Measurements from ENCODE around the gene PRKCB.

PRKCB gene

DNA sequence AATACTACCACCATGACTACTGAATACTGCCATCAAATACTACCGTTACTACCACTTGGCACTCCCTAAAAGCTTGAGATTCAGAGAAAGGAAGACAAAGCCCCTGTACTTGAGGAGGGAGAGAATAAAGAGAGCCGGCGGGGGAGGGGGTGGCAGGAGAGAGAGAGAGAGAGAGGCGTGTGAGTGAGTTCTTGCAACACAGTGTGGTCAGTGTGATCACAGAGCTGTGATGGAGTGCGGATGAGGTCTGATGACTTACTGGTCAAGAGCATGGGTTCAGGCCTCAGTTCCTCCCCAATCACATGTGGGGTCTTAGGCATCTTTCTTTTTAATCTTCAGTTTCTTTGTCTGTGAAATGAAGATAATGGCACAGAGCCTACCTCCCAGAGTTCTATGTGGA lies 19.2 kb downstream of the PRKCB start:
- TF ChIP-seq, protein P1, sequence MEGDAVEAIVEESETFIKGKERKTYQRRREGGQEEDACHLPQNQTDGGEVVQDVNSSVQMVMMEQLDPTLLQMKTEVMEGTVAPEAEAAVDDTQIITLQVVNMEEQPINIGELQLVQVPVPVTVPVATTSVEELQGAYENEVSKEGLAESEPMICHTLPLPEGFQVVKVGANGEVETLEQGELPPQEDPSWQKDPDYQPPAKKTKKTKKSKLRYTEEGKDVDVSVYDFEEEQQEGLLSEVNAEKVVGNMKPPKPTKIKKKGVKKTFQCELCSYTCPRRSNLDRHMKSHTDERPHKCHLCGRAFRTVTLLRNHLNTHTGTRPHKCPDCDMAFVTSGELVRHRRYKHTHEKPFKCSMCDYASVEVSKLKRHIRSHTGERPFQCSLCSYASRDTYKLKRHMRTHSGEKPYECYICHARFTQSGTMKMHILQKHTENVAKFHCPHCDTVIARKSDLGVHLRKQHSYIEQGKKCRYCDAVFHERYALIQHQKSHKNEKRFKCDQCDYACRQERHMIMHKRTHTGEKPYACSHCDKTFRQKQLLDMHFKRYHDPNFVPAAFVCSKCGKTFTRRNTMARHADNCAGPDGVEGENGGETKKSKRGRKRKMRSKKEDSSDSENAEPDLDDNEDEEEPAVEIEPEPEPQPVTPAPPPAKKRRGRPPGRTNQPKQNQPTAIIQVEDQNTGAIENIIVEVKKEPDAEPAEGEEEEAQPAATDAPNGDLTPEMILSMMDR (IDR thresholded peaks at IDR 0.05; ENCODE audit: low read depth, low read length): no peak
- TF ChIP-seq EZH2phosphoT487 (IDR thresholded peaks at IDR 0.05; ENCODE audit: low read depth): no peak
- Histone ChIP-seq H4K20me1 (ENCODE audit: insufficient read depth, low read length) (peaks cover 6% of the 10 kb centered on the region), H3K4me3 (ENCODE audit: low read length) (no peak overlapping the region), H3K36me3 (replicated peaks; ENCODE audit: low read depth, low read length) (no peaks in the 10 kb centered on the region), H3K4me1 (ENCODE audit: low read length) (peaks cover 32% of the 10 kb centered on the region), H3K79me2 (ENCODE audit: low read length) (no peaks in the 10 kb centered on the region), H3K27ac (ENCODE audit: low read length) (no peak overlapping the region), H2AFZ (ENCODE audit: low read depth, low read length) (no peak overlapping the region), H3K9ac (ENCODE audit: low read length) (no peak overlapping the region), H3K4me2 (ENCODE audit: low read length) (no peak overlapping the region), H3K9me3 (ENCODE audit: insufficient read depth, low read length) (no peaks in the 10 kb centered on the region), H3K27me3 (ENCODE audit: low read depth, low read length) (peaks cover 83% of the 10 kb centered on the region)

DNA sequence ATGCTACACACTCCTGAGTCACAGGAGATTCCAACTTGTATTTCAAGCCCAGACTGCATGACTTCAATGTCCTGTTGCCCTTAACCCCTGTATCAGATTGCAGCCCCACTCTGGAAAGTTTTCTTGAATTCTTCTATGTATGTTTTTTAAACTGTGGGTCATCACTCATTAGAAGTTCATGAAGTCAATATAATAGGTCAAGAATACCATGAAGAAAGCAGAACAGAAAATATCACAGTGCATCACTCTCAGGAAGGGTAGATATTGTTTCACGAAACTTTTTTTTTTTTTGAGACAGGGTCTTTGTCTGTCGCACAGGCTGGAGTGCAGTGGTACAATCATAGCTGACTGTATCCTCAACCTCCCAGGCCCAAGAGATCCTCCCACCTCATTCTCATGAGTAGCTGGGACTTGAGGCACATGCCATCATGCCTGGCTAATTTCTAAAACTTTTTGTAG lies 20.5 kb downstream of the PRKCB start:
- no peaks in the 10 kb centered on the region for H3K36me3 ChIP-seq (replicated peaks; ENCODE audit: low read depth, low read length)
- peaks cover 41% of the 10 kb centered on the region for H3K4me1 ChIP-seq (ENCODE audit: low read length)
- no peak overlapping the region for H3K27ac ChIP-seq (ENCODE audit: low read length)
- no peak overlapping the region for H2AFZ ChIP-seq (ENCODE audit: low read depth, low read length)
- no peak overlapping the region for H3K4me2 ChIP-seq (ENCODE audit: low read length)
- no peak overlapping the region for H3K9ac ChIP-seq (ENCODE audit: low read length)
- no peaks in the 10 kb centered on the region for H3K79me2 ChIP-seq (ENCODE audit: low read length)
- H3K27me3 ChIP-seq (ENCODE audit: low read depth, low read length): peaks cover 84% of the 10 kb centered on the region
- H4K20me1 ChIP-seq (ENCODE audit: insufficient read depth, low read length): peaks cover 6% of the 10 kb centered on the region
- no peaks in the 10 kb centered on the region for H3K9me3 ChIP-seq (ENCODE audit: insufficient read depth, low read length)
- no peak for TF ChIP-seq EZH2phosphoT487 (IDR thresholded peaks at IDR 0.05; ENCODE audit: low read depth)
- TF ChIP-seq, protein P1 (IDR thresholded peaks at IDR 0.05; ENCODE audit: low read depth, low read length): no peak
- H3K4me3 ChIP-seq (ENCODE audit: low read length): no peak overlapping the region

DNA sequence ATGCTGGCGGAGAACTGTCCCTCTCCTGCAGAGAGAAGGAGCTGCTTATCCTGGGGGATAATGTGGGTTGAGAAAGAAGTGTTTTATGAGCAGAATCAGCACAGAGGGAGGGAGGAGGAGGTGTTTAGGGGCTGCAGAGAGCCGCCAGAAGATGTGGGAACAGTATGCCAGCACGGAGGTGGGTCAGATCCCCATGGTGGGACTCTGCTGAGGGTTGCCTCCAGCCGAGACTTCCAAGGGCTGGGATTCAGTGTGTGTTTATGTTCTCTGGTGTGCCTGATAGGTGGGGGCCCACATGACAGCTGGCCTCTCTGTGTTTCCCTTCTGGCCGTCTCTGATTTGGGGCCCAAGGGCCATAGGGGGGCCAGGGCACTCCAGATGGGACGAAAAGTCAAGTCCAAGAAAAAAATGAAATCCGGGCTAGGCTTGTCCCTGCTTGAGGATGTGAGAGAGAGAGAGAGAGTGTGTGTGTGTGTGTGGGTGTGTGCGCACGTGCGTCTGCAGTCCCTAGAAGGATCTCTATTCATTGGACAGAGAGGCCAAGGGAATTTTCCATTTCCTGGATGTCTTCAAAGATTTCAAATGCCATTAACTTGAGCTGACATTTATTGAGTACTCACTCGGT lies 21.6 kb downstream of the PRKCB start:
- Histone ChIP-seq H3K9me3 (ENCODE audit: insufficient read depth, low read length) (no peaks in the 10 kb centered on the region), H3K9ac (ENCODE audit: low read length) (no peak overlapping the region), H4K20me1 (ENCODE audit: insufficient read depth, low read length) (peaks cover 6% of the 10 kb centered on the region), H3K36me3 (replicated peaks; ENCODE audit: low read depth, low read length) (no peaks in the 10 kb centered on the region), H3K4me3 (ENCODE audit: low read length) (no peak overlapping the region), H2AFZ (ENCODE audit: low read depth, low read length) (no peak overlapping the region), H3K4me2 (ENCODE audit: low read length) (no peak overlapping the region), H3K27ac (ENCODE audit: low read length) (no peak overlapping the region), H3K4me1 (ENCODE audit: low read length) (peaks cover 47% of the 10 kb centered on the region), H3K79me2 (ENCODE audit: low read length) (no peaks in the 10 kb centered on the region), H3K27me3 (ENCODE audit: low read depth, low read length) (peaks cover 85% of the 10 kb centered on the region)
- TF ChIP-seq, protein P1 (IDR thresholded peaks at IDR 0.05; ENCODE audit: low read depth, low read length): no peak
- TF ChIP-seq EZH2phosphoT487 (IDR thresholded peaks at IDR 0.05; ENCODE audit: low read depth): no peak

DNA sequence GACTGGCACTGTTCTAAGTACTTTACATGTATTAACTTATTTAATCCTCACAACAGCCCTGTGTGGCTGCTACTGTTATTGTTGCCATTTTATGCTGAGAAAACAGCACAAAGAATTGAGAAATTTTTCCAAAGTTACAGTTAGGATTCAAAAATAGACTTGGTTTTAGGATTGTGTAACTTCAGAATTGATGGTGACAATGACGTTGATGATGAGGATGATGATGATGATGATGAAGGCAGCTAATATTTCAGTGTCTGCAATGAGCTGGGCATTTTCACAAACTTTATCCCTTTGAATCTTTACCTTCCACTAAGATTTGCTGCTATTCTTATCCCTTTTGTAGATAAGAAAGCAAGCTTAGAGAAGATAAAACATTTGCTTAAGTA lies 22.1 kb downstream of the PRKCB start:
- Histone ChIP-seq H3K4me3 (ENCODE audit: low read length) (no peak overlapping the region), H3K4me2 (ENCODE audit: low read length) (no peak overlapping the region), H3K27ac (ENCODE audit: low read length) (no peak overlapping the region), H3K9me3 (ENCODE audit: insufficient read depth, low read length) (no peaks in the 10 kb centered on the region), H2AFZ (ENCODE audit: low read depth, low read length) (no peak overlapping the region), H4K20me1 (ENCODE audit: insufficient read depth, low read length) (peaks cover 6% of the 10 kb centered on the region), H3K36me3 (replicated peaks; ENCODE audit: low read depth, low read length) (no peaks in the 10 kb centered on the region), H3K9ac (ENCODE audit: low read length) (no peak overlapping the region), H3K79me2 (ENCODE audit: low read length) (no peaks in the 10 kb centered on the region), H3K4me1 (ENCODE audit: low read length) (peaks cover 47% of the 10 kb centered on the region), H3K27me3 (ENCODE audit: low read depth, low read length) (peaks cover 85% of the 10 kb centered on the region)
- TF ChIP-seq, protein P1 (IDR thresholded peaks at IDR 0.05; ENCODE audit: low read depth, low read length): no peak
- no peak for TF ChIP-seq EZH2phosphoT487 (IDR thresholded peaks at IDR 0.05; ENCODE audit: low read depth)

Data from OCI-LY3 (cell line).